Measurements from ENCODE around the gene NPAS3.

NPAS3 gene

GRCh38 chr14:33762161-33762851, 823.6 kb downstream of the NPAS3 start:
- TF ChIP-seq EZH2 (IDR thresholded peaks at IDR 0.05), result no peak
- no peak for TF ChIP-seq FOXP2 (optimal IDR thresholded peaks at IDR 0.05; ENCODE audit: control extremely low read depth, extremely low read length, insufficient read depth)
- no peak for TF ChIP-seq POLR2AphosphoS5 (IDR thresholded peaks at IDR 0.05; ENCODE audit: borderline replicate concordance, low read depth, low read length)
- no peak for DNase-seq (ENCODE audit: low read depth, low spot score)
- H3K27ac ChIP-seq, result no peak overlapping the region
- no peaks in the 10 kb centered on the region for H3K9me3 ChIP-seq (ENCODE audit: low read depth, low read length)
- no peak overlapping the region for H3K4me3 ChIP-seq
- no peaks in the 10 kb centered on the region for H3K36me3 ChIP-seq (ENCODE audit: insufficient read depth, low read length)
- no peak overlapping the region for H3K9ac ChIP-seq (ENCODE audit: insufficient read length)

GRCh38 chr14:33764876-33765650, 826.4 kb downstream of the NPAS3 start:
- Histone ChIP-seq H3K27ac (peak overlapping the region; percentile 65; the same call in 1 of the 2 replicates), H3K4me3 (peak overlapping the region; percentile 60), H3K9ac (ENCODE audit: insufficient read length) (no peak overlapping the region), H3K36me3 (ENCODE audit: insufficient read depth, low read length) (no peaks in the 10 kb centered on the region), H3K9me3 (ENCODE audit: low read depth, low read length) (no peaks in the 10 kb centered on the region)
- DNase-seq (ENCODE audit: low read depth, low spot score), result peak; percentile 51
- peak; percentile 43; the same call in 1 of the 2 replicates for TF ChIP-seq POLR2AphosphoS5 (IDR thresholded peaks at IDR 0.05; ENCODE audit: borderline replicate concordance, low read depth, low read length)
- no peak for TF ChIP-seq EZH2 (IDR thresholded peaks at IDR 0.05)

DNA sequence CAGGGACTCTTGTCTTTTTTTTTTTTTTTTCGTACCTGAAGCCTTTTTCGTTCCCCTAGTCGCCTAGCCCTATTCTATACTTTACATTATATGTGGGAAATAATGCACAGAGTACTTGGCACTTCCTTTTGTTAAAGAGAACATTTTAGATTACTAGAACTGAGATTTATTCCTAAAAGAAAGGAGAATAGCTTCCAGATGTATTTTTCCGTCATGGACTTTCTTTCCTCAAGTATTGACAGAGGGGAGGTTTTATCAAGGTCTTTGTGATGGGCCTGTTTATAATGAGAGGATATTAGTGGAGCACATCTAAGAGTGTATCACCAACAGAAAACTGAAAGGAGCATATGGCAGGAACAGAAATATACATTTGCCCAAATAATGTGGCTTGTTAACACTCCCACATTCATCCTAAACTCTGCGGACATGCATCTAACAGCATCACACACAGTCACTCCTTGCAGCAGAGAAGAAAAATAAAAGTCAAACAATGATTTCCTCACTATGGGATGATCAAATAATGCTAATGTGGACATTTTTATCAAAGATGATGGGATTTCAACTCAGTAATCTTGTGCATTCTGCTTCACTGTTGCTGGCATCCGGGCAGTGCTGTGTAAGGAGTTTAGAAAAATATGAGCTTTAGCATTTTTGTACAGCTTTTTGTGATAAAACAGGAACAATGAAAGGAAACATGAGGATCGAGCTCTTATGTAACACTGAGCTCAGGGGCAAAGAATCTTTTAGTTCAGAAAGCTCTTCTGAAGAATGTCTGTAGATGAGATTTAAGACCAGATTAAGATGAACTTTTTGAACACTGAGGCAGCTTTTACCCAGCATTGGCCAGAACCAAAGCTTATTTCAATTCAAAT, 829.1 kb downstream of the NPAS3 start:
- Histone ChIP-seq H3K27ac (peak overlapping the region; percentile 86), H3K4me3 (peak overlapping the region; percentile 54), H3K9me3 (ENCODE audit: low read depth, low read length) (no peaks in the 10 kb centered on the region), H3K9ac (ENCODE audit: insufficient read length) (no peak overlapping the region), H3K36me3 (ENCODE audit: insufficient read depth, low read length) (no peaks in the 10 kb centered on the region)
- DNase-seq (ENCODE audit: low read depth, low spot score), result peak; percentile 34
- TF ChIP-seq FOXP2 (optimal IDR thresholded peaks at IDR 0.05; ENCODE audit: control extremely low read depth, extremely low read length, insufficient read depth) (no peak), EZH2 (IDR thresholded peaks at IDR 0.05) (no peak), POLR2AphosphoS5 (IDR thresholded peaks at IDR 0.05; ENCODE audit: borderline replicate concordance, low read depth, low read length) (no peak)

DNA sequence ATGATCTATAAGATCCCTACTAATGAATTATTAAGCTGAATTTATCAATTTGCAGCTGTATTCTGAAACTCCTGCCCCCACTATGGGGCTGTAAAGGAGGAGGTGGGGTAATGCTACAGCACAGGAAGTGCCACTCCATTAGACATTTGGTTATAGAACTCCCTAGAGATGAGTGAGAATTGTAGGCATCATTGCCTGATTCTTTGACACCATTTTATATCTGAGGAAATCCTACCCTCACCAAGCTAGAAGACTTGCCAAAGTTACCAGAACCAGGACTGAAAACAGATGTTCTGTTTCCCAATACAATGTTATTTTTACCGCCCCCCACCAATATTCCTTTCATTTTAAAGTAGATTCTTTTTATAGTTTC, 829.8 kb downstream of the NPAS3 start:
- H3K36me3 ChIP-seq (ENCODE audit: insufficient read depth, low read length), result no peaks in the 10 kb centered on the region
- H3K4me3 ChIP-seq, result peak overlapping the region; percentile 54
- TF ChIP-seq EZH2 (IDR thresholded peaks at IDR 0.05) (no peak), FOXP2 (optimal IDR thresholded peaks at IDR 0.05; ENCODE audit: control extremely low read depth, extremely low read length, insufficient read depth) (no peak), POLR2AphosphoS5 (IDR thresholded peaks at IDR 0.05; ENCODE audit: borderline replicate concordance, low read depth, low read length) (no peak)
- DNase-seq (ENCODE audit: low read depth, low spot score), result no peak
- peak overlapping the region; percentile 86 for H3K27ac ChIP-seq
- H3K9me3 ChIP-seq (ENCODE audit: low read depth, low read length), result no peaks in the 10 kb centered on the region
- no peak overlapping the region for H3K9ac ChIP-seq (ENCODE audit: insufficient read length)

- Histone ChIP-seq H3K27ac (no peak overlapping the region), H3K36me3 (ENCODE audit: insufficient read depth, low read length) (no peaks in the 10 kb centered on the region), H3K9ac (ENCODE audit: insufficient read length) (no peak overlapping the region), H3K9me3 (ENCODE audit: low read depth, low read length) (no peaks in the 10 kb centered on the region), H3K4me3 (no peak overlapping the region)
- no peak for DNase-seq (ENCODE audit: low read depth, low spot score)
- TF ChIP-seq POLR2AphosphoS5 (IDR thresholded peaks at IDR 0.05; ENCODE audit: borderline replicate concordance, low read depth, low read length) (no peak), FOXP2 (optimal IDR thresholded peaks at IDR 0.05; ENCODE audit: control extremely low read depth, extremely low read length, insufficient read depth) (no peak), EZH2 (IDR thresholded peaks at IDR 0.05) (no peak)
Measured at GRCh38 chr14:33773205-33774030, 834.7 kb downstream of the NPAS3 start.

DNA sequence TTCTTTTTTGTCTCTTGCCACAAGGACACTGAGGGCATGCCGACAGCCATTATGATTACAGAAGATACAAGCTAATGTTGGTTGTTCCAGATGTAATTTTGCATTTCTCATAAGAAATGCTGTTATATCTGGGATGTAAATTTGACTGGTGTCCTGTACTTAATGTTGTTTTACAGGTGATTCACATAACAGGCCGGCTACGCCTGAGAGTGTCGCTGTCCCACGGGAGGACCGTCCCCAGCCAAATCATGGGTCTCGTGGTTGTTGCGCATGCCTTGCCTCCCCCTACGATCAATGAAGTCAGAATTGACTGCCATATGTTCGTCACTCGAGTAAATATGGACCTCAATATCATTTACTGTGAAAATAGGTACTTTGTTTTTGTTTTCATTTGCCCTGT, 835.5 kb downstream of the NPAS3 start:
- Histone ChIP-seq H3K27ac (no peak overlapping the region), H3K4me3 (no peak overlapping the region), H3K36me3 (ENCODE audit: insufficient read depth, low read length) (no peaks in the 10 kb centered on the region), H3K9ac (ENCODE audit: insufficient read length) (no peak overlapping the region), H3K9me3 (ENCODE audit: low read depth, low read length) (no peaks in the 10 kb centered on the region)
- no peak for TF ChIP-seq EZH2 (IDR thresholded peaks at IDR 0.05)
- TF ChIP-seq FOXP2 (optimal IDR thresholded peaks at IDR 0.05; ENCODE audit: control extremely low read depth, extremely low read length, insufficient read depth), result no peak
- TF ChIP-seq POLR2AphosphoS5 (IDR thresholded peaks at IDR 0.05; ENCODE audit: borderline replicate concordance, low read depth, low read length), result no peak
- no peak for DNase-seq (ENCODE audit: low read depth, low spot score)

GRCh38 chr14:33774723-33775470, 836.2 kb downstream of the NPAS3 start:
- Histone ChIP-seq H3K9me3 (ENCODE audit: low read depth, low read length) (no peaks in the 10 kb centered on the region), H3K4me3 (no peak overlapping the region), H3K9ac (ENCODE audit: insufficient read length) (no peak overlapping the region), H3K27ac (no peak overlapping the region), H3K36me3 (ENCODE audit: insufficient read depth, low read length) (no peaks in the 10 kb centered on the region)
- no peak for DNase-seq (ENCODE audit: low read depth, low spot score)
- TF ChIP-seq POLR2AphosphoS5 (IDR thresholded peaks at IDR 0.05; ENCODE audit: borderline replicate concordance, low read depth, low read length), result no peak
- TF ChIP-seq EZH2 (IDR thresholded peaks at IDR 0.05), result no peak
- TF ChIP-seq FOXP2 (optimal IDR thresholded peaks at IDR 0.05; ENCODE audit: control extremely low read depth, extremely low read length, insufficient read depth), result no peak
